NCI-H345 treated with DMSO at 0.1 percent for 48 hours (cell line): ENCODE data around the gene SPN.
A peak's percentile ranks its signal among the peaks of the same experiment; 100 is the strongest.
"Not testable (repeated sequence)": the region's sequence is repeated elsewhere in the genome, so short reads cannot be mapped to it uniquely, and the experiment has no call there.

Experiments used
- DNase-seq: peaks from one replicate; lab custom pipeline; 2025; ENCODE audit not compliant: unreplicated experiment; lab: John Stamatoyannopoulos, UW

The SPN gene

GRCh38 chr16:29663016-29663806, at the start of gene SPN:
SPN (plus strand) TSS chr16:29663247; CDS start chr16:29663729, 482 bp downstream.
- DNase-seq: no peak

DNA sequence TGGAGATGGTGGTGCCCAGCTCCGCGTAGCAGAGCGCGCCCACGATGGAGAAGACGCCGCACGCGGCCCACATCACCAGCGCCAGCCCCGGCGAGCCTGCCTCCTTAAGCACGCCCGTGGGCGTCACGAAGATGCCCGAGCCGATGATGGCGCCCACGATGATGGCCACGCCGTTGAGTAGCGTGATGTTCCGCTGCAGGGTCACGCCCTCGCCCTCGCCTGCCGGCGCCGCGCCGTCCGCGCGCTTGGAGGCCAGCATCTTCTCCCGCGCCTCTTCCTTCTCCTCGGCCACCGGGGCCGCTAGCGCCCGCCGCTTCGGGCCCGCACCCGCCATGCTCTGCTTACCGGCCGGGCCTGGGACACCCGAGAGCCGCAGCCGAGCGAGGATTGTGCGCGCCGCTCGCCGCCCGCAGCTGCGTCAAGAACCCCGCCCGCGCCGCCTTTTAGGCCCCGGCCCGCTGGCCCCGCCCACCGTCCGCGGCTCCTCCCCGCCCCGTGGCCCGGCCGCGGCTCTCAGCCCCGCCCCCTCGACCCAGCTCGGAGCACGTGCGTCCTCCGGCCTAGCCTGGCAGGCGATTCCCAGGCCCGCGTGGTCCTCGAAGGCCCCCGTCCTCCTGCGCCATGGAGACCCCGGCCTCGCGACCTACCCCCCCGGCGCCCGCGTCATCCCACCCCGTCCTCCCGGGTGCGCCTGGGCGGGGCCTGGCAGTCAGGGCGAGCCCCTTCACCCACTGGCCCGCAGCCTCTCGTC, 49.6 kb upstream of the SPN start:
- DNase-seq: peak; percentile 57

GRCh38 chr16:29614691-29615314, 48.2 kb upstream of the SPN start:
- DNase-seq: not testable (repeated sequence)

DNA sequence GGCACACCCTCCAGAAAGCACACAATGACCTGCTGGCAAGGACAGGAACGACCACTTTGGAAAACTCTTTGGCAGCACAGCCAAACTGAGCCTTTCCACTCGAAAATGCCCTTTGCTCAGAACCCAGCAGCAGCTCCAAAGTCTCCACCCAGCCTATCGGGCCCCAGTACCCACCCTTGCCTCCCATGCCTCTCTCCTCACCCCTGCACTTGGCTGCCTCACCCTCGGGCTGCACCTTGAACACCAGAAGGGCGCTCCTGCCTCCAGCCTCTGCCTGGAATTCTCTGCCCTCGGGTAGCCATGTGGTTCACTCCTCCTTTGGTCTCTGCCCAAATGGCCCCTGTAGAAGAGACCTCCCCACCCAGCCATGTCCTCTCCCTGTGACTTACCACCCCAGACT, 46.9 kb upstream of the SPN start:
- not testable (repeated sequence) for DNase-seq

GRCh38 chr16:29620591-29620990, 42.5 kb upstream of the SPN start:
- not testable (repeated sequence) for DNase-seq

DNA sequence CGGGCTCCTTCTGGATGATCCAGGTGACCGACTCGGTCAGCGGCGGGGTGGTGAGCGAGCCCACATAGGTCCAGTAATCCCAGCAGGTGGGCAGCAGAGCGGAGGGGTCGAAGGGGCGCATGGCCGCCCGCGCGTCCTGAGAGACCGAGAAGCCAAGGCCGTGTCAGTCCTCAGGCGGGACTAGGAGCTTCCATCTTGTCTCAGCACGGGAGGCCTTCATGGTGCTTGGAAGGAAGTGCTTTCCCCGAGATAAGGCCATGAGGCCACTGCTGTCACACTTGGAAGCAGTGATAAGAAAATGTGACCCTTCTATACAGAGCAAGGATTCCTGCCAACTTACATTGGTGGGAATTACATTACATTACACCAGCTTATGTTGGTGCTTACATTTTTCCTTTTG, 40.3 kb upstream of the SPN start:
- DNase-seq: not testable (repeated sequence)

DNA sequence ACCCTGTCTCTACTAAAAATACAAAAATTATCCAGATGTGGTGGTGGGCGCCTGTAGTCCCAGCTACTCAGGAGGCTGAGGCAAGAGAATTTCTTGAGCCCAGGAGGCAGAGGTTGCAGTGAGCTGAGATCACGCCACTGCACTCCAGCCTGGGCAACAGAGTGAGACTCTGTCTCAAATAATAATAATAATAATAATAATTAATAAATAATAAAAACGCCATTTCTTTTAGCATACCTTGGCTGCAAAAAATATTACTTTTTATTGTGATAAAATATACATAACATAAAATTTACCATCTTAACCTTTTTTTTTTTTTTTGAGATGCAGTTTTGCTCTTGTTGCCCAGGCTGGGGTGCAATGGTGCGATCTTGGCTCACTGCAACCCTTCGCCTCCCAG, 39.8 kb upstream of the SPN start:
- DNase-seq: not testable (repeated sequence)

GRCh38 chr16:29625114-29625513, 37.9 kb upstream of the SPN start:
- not testable (repeated sequence) for DNase-seq

GRCh38 chr16:29626778-29627331, 36.2 kb upstream of the SPN start:
- DNase-seq: not testable (repeated sequence)

DNA sequence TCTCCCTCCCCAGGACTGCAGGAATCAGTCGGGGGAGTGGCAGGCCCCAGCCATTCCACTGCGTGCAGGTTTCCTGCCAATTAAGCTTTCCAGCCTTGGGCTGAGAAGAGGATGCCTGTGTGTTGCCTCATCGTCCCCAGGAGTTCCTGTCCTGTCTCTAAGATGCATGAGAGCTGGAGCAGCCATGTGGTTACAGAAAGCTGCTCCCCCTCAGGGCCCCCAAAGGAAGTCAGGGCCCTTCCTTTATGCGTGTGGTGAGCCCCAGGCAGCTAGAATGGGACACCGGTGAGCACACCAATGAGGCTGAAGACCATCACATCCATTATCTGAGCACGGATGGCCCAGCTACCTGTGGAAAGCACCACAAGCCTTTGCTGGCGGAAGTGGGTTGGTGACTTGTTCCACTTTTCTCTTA, 35.4 kb upstream of the SPN start:
- DNase-seq: not testable (repeated sequence)

- not testable (repeated sequence) for DNase-seq
These were observed 34.3 kb upstream of the SPN start for GRCh38 chr16:29628707-29629106.

DNA sequence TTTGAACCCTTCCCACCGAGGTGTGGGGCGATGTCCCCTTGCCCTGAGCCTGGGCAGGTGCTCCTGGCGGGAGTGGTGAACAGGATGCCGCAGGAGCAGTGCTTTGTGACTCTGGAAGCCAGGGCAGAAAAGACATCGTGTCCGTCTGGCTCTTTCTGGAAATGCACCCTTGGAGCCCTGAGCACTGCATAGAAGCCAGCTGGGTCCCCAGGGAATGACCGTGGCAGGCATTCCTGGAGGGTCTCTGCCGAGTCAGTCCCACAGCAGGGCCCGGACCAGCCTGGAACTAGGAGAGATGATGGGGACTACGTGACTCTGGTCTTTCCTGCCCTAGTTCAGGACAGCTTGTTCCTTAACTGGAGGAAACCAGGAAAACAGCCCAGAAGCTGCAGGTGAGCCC, 33.7 kb upstream of the SPN start:
- not testable (repeated sequence) for DNase-seq

DNA sequence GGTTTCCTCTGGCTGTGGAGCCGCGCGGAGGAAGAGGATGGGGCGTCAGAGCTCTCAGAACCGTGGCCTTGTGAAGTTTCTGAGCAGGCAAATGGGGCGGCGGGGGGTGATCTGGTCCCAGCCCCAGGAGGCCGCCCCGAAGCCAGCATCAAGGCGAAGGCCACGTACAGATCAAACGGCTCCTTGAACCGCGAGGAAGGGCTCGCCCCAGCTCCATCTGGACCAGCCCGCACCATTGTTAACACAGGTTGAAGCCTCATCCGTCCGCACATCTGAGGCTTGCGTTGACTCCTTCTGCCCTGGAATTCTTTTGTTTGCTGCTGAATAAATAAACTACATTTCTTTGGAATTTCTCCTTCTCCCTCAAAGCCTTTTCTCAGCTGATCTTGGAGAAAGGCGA, 31.4 kb upstream of the SPN start:
- not testable (repeated sequence) for DNase-seq

- DNase-seq: not testable (repeated sequence)
These were observed 27.1 kb upstream of the SPN start for GRCh38 chr16:29635902-29636301.

- not testable (repeated sequence) for DNase-seq
These were observed 26.7 kb upstream of the SPN start for GRCh38 chr16:29636368-29636767.

- DNase-seq: not testable (repeated sequence)
These were observed 24.3 kb upstream of the SPN start for GRCh38 chr16:29638751-29639150.

- DNase-seq: no peak
These were observed 21.5 kb upstream of the SPN start for GRCh38 chr16:29641561-29641960.

- DNase-seq: no peak
These were observed 19.5 kb upstream of the SPN start for GRCh38 chr16:29643596-29643995.

GRCh38 chr16:29644338-29644857, 18.6 kb upstream of the SPN start:
- no peak for DNase-seq

- DNase-seq: no peak
These were observed 17.9 kb upstream of the SPN start for GRCh38 chr16:29644973-29645693.
